T47D (cell line): ENCODE measurements around the gene PROX1.

ENCODE experiments used
- DNase-seq, 2 experiments: peaks; one replicate each; pipeline versions ENCODE4 v3.0.0 to v3.0.0-alpha.2; 2011 to 2012; ENCODE audit warnings: low read depth in 1 of 2, low spot score in 1 of 2
- JUND ChIP-seq: IDR thresholded peaks from 2 replicates; pipeline ENCODE4 v1.6.1; 2012; ENCODE audit warnings: low read depth
- in situ Hi-C: cut with HindIII; loops from 2 replicates; pipeline ENCODE4 v1.10.0; 2016; ENCODE audit warnings: low sequenced_read_pairs, low pct_unique_long_range_greater_than_20kb

The PROX1 gene

GRCh38 chr1:213995603-213996002 is 7.8 kb downstream of the PROX1 start:
- no peak for TF ChIP-seq JUND
- no peak for DNase-seq
- in situ Hi-C loops = no loop called here

GRCh38 chr1:213996320-213997037 is 8.7 kb downstream of the PROX1 start:
- no peak for DNase-seq
- in situ Hi-C loops = no loop called here
- TF ChIP-seq JUND = no peak

GRCh38 chr1:213997038-213997771 is 9.4 kb downstream of the PROX1 start:
- TF ChIP-seq JUND = no peak
- DNase-seq = no peak
- in situ Hi-C loops = no loop called here

DNA sequence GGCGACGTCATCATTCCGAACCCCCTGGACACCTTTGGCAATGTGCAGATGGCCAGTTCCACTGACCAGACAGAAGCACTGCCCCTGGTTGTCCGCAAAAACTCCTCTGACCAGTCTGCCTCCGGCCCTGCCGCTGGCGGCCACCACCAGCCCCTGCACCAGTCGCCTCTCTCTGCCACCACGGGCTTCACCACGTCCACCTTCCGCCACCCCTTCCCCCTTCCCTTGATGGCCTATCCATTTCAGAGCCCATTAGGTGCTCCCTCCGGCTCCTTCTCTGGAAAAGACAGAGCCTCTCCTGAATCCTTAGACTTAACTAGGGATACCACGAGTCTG is 10.0 kb downstream of the PROX1 start:
- no peak for TF ChIP-seq JUND
- no peak for DNase-seq
- in situ Hi-C loops = no loop called here

DNA sequence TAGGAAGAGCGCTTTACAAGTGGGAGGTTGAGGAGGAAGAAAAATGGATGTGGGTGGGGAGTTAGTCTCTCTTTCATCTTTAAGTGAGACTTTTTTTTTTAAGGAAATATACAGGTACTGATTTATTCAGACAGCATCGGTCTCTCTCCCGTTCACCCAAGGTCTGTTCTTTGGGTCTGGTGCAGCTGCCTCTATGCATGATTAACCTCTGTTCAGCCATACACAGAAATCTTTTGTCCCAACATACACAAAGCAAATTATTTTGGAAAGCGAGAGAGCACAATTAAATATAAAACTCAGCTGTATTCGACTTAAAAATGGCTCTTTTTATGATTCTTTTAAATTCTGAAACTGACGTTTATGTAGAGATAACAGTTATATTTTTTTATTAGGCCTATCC is 11.0 kb downstream of the PROX1 start:
- in situ Hi-C loops = no loop called here
- DNase-seq = no peak
- TF ChIP-seq JUND = no peak

DNA sequence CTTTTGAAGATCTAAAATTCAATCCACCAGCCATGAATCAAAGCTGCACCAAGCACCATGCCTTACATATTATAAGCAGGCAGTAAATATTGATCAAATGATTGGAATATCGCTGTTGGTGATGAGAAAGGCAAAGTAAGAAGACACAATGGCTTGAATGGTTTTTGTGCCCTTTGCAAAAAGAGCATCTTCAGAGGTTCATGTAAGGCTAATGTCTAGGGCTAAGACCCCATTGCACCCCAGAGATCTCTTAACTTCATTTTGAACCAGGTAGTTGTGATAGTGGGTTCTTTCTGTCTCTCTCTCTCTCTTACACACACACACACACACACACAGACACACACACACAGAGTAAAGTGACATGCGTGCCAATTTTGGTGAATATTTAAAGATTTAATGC is 12.0 kb downstream of the PROX1 start:
- in situ Hi-C loops = no loop called here
- no peak for DNase-seq
- no peak for TF ChIP-seq JUND

DNA sequence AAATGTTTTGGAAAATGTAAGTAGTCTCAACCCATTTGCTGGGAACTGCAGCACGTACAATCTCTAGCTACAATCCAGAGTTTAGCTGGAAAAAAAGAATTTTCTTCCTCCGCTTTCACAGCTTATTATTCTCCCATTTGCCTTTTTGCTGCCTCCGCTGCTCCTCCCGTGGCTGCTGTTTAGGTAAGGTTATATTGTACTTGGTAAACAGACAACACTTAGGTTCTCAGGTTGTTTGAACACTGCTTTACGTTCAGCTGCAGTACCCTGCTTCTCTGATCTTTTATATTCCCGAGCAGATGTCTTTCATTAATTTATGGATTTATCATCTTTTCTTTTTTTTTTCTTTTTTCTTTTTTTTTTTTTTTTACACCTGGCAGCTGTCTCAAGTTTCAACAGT is 14.3 kb downstream of the PROX1 start:
- TF ChIP-seq JUND = no peak
- in situ Hi-C loops = no loop called here
- DNase-seq = no peak

- DNase-seq = no peak
- in situ Hi-C loops = no loop called here
- TF ChIP-seq JUND = no peak
Measured at GRCh38 chr1:214002472-214002871, 14.7 kb downstream of the PROX1 start.

GRCh38 chr1:214003233-214003632 is 15.5 kb downstream of the PROX1 start:
- in situ Hi-C loops = no loop called here

GRCh38 chr1:214004014-214004413 is 16.2 kb downstream of the PROX1 start:
- no peak for DNase-seq
- TF ChIP-seq JUND = no peak
- in situ Hi-C loops = no loop called here

More at GRCh38 chr1:214003233-214003632, 15.5 kb downstream of the PROX1 start:
- TF ChIP-seq JUND = no peak
- no peak for DNase-seq

GRCh38 chr1:214004795-214005194 is 17.0 kb downstream of the PROX1 start:
- TF ChIP-seq JUND = no peak
- DNase-seq = no peak
- in situ Hi-C loops = no loop called here

DNA sequence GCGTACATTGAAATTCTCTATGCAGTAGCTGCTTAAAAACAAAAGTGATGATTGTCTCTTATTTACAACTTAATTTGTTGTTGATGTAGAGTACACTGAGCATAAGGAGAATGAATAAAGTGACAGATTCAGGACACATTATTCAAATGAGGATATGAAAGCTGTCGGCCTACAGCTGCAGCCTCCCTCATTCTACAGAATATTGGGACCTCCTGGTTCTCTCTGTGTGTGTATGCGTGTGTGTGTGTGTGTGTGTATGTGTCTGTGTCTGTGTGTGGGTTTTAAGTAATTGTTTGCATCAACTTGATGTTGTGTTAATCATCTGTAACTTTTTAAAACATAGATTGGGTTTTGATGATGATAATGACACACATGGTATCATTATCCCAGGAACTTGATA is 17.9 kb downstream of the PROX1 start:
- no peak for DNase-seq

DNA sequence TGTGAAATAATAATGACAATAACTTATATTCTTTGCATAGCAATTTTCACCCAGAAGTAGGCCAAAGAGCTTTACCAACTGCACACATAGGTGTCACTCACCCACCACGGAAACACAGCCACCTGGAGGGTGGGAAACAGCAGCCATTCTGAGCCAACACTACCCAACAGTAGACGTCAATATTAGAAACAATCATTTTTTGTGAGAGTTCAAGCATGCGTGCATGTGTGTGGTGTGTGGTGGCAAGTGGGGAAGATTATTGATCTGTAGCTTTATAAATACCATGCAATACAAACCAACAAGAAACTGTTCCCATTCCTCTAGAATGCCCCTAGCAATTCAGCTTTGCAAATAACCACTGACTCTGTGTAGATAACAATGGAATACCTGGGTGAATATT is 19.1 kb downstream of the PROX1 start:
- no peak for TF ChIP-seq JUND
- DNase-seq = no peak
- in situ Hi-C loops = no loop called here

More for the DNA sequence above, 17.9 kb downstream of the PROX1 start:
- TF ChIP-seq JUND = no peak
- in situ Hi-C loops = no loop called here

DNA sequence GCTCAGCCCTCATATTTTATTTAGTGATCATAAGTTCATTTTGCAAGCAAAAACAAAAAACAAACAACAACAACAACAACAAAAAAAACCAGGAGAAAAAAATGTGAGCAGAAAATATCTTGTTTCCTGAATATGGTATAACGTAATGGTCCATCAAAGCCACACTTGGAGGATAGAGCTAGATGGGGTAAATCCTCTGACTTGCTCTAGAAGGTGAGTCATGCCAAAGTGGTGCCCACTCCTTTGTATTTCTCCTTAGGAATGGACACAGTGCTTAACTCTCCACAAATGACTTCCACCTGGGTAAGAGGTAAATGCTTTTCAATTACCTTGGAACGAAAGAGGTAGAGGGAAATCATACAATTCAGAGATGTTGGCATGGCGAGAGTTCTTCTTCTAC is 20.6 kb downstream of the PROX1 start:
- DNase-seq = no peak
- no peak for TF ChIP-seq JUND
- in situ Hi-C loops = no loop called here
